HCT116 (cell line): ENCODE measurements around the gene KRT36.

Experiments used
- CTCF ChIP-seq, 3 experiments: fragments of 200-600 bp in 1 of 3; sonication (generic) in 1 of 3; IDR thresholded peaks in 2 of 3; conservative IDR thresholded peaks in 1 of 3; 2 replicates each; pipeline ENCODE4 v1.5.1; 2012 to 2017; ENCODE audit warnings: low read depth in 2 of 3, low read length in 2 of 3, antibody characterized with exemption in 1 of 3, borderline replicate concordance in 1 of 3, control low read depth in 1 of 3, mild to moderate bottlenecking in 1 of 3, mixed read lengths in 1 of 3, mixed run types in 1 of 3, moderate library complexity in 1 of 3; ENCODE audit not compliant: insufficient read depth in 1 of 3
- EZH2 ChIP-seq: fragments of 200-600 bp; sonication (generic); IDR thresholded peaks from 2 replicates; pipeline ENCODE4 v1.6.1; 2017; ENCODE audit warnings: antibody characterized with exemption, mixed run types
- EZH2phosphoT487 ChIP-seq: fragments of 200-600 bp; IDR thresholded peaks from 2 replicates; pipeline ENCODE4 v1.6.1; 2018; ENCODE audit warnings: antibody characterized with exemption, borderline replicate concordance
- JUND ChIP-seq: IDR thresholded peaks from 2 replicates; pipeline ENCODE4 v1.6.1; 2012
- RAD21 ChIP-seq: IDR thresholded peaks from 2 replicates; pipeline ENCODE4 v1.6.1; 2012; ENCODE audit warnings: low read depth, mild to moderate bottlenecking
- SIN3A ChIP-seq: IDR thresholded peaks from 2 replicates; pipeline ENCODE4 v1.6.1; 2012; ENCODE audit warnings: low read depth
- SRF ChIP-seq: IDR thresholded peaks from 2 replicates; pipeline ENCODE4 v1.6.1; 2012; ENCODE audit warnings: low read depth
- ZBTB33 ChIP-seq: IDR thresholded peaks from 2 replicates; pipeline ENCODE4 v1.6.1; 2011; ENCODE audit warnings: mild to moderate bottlenecking, low read length, moderate library complexity; ENCODE audit not compliant: insufficient replicate concordance; ENCODE audit errors: extremely low read depth

DNA sequence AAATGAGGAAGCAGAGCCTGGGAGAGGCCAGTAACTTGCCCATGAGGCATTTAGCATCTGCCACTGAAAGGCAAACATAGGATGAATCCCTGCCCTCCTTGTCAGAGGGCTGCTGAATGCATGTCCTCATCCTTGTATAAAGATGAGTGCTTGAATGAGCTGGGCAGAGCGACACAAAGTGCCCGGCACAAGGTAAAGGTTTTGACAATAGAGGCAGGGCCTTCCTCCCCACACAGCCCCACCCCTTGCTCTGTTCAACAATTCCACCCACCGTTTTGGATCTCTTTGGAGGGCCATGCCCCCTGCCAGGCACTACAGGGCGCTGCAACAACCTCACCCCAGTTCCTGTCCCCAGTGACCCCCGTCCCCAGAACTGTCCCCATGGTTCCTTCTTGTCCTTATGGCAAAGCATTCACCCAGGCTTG is 39.8 kb upstream of the KRT36 start:
- TF ChIP-seq CTCF (IDR thresholded peaks at IDR 0.05 in 2 of 3, conservative IDR thresholded peaks at IDR 0.05 in 1 of 3; ENCODE audit: borderline replicate concordance in 1 of 3, insufficient read depth in 1 of 3, low read depth in 2 of 3, low read length in 2 of 3): no peak
- no peak for TF ChIP-seq EZH2phosphoT487
- no peak for TF ChIP-seq JUND
- no peak for TF ChIP-seq SIN3A
- no peak for TF ChIP-seq ZBTB33
- no peak for TF ChIP-seq EZH2
- no peak for TF ChIP-seq RAD21
- TF ChIP-seq SRF: no peak
